Measurements from ENCODE around the gene FANCC.

- TF ChIP-seq GABPA (IDR thresholded peaks at IDR 0.05; ENCODE audit: low read depth, low read length) (no peak), GABPA (CRISPR knock-in tag; IDR thresholded peaks at IDR 0.05; ENCODE audit: low read depth) (no peak), MEF2D (CRISPR knock-in tag; IDR thresholded peaks at IDR 0.05) (no peak), EZH2 (conservative IDR thresholded peaks at IDR 0.05; ENCODE audit: low read depth, low read length) (no peak), RFXAP (CRISPR knock-in tag; IDR thresholded peaks at IDR 0.05; ENCODE audit: borderline replicate concordance) (no peak), EHMT2 (IDR thresholded peaks at IDR 0.05; ENCODE audit: borderline replicate concordance, low read depth, low read length) (no peak), ISL2 (CRISPR knock-in tag; IDR thresholded peaks at IDR 0.05) (no peak), ZNF180 (CRISPR knock-in tag; IDR thresholded peaks at IDR 0.05; ENCODE audit: borderline replicate concordance, low read depth) (no peak), NFIC (IDR thresholded peaks at IDR 0.05; ENCODE audit: low read length) (no peak), SMYD3 (CRISPR knock-in tag; IDR thresholded peaks at IDR 0.05) (no peak), MYC (CRISPR knock-in tag; IDR thresholded peaks at IDR 0.05; ENCODE audit: borderline replicate concordance) (no peak), TBX2 (CRISPR knock-in tag; IDR thresholded peaks at IDR 0.05; ENCODE audit: borderline replicate concordance) (no peak), ESRRA (CRISPR knock-in tag; IDR thresholded peaks at IDR 0.05; ENCODE audit: low read depth) (no peak), RAD51 (IDR thresholded peaks at IDR 0.05; ENCODE audit: borderline replicate concordance) (no peak)
Observed at GRCh38 chr9:95148208-95148520, 169.3 kb downstream of the FANCC start.
